Ramos (cell line): ENCODE measurements around the gene GOLGA6L2.

Experiments used
- in situ Hi-C: fragments of 300-500 bp; cut with MboI; formaldehyde crosslinking; loops from one replicate; pipeline ENCODE4 v1.14.3; 2022; ENCODE audit warnings: low sequenced_read_pairs; ENCODE audit not compliant: unreplicated experiment

Gene GOLGA6L2

GRCh38 chr15:23397779-23398178, 49.3 kb downstream of the GOLGA6L2 start:
- in situ Hi-C loops: no loop called here

DNA sequence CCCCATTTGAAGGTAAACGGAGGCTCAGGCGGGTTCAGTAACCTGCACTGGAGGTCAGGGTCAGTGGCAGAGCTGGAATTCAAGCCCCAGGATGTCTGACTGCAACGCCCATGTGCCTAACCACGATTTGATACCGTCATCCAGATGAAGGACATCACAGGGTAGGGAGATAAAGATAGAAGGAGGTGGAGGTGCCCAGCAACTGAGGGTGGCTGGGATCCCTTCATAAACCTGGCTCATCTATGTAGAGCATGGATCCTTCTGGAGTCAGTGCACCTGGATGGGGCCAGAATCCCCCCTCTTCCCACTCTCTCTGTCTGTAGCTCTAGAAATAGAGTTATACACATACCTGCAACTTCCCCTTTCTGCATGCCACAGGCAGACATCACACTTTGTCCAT, 51.2 kb downstream of the GOLGA6L2 start:
- in situ Hi-C loops: no loop called here

GRCh38 chr15:23395030-23395692, 51.9 kb downstream of the GOLGA6L2 start:
- in situ Hi-C loops: no loop called here
